HUES48 (cell line): Measurements from ENCODE around the gene CELA1.

ENCODE experiments used
- H3K27ac ChIP-seq: one replicate; pipeline ENCODE4 v1.7.0; 2013; ENCODE audit warnings: low read depth, low read length, inconsistent platforms
- H3K27me3 ChIP-seq: 2 replicates; pipeline ENCODE4 v1.6.1; 2013; ENCODE audit warnings: mild to moderate bottlenecking, low read length; ENCODE audit not compliant: control insufficient read depth, insufficient read depth
- H3K36me3 ChIP-seq: 2 replicates; pipeline ENCODE4 v1.6.1; 2013; ENCODE audit warnings: low read length; ENCODE audit not compliant: control insufficient read depth, insufficient read depth
- H3K4me1 ChIP-seq: 2 replicates; pipeline ENCODE4 v1.6.1; 2013; ENCODE audit warnings: mild to moderate bottlenecking, low read length; ENCODE audit not compliant: control insufficient read depth, insufficient read depth
- H3K4me3 ChIP-seq: 2 replicates; pipeline ENCODE4 v1.5.1; 2013; ENCODE audit warnings: mild to moderate bottlenecking, low read depth, low read length
- H3K9ac ChIP-seq: 2 replicates; pipeline ENCODE4 v1.6.1; 2013; ENCODE audit warnings: mild to moderate bottlenecking, low read depth, low read length, moderate library complexity
- H3K9me3 ChIP-seq: 2 replicates; pipeline ENCODE4 v1.6.1; 2013; ENCODE audit warnings: low read length; ENCODE audit not compliant: control insufficient read depth, insufficient read depth

Gene CELA1

DNA sequence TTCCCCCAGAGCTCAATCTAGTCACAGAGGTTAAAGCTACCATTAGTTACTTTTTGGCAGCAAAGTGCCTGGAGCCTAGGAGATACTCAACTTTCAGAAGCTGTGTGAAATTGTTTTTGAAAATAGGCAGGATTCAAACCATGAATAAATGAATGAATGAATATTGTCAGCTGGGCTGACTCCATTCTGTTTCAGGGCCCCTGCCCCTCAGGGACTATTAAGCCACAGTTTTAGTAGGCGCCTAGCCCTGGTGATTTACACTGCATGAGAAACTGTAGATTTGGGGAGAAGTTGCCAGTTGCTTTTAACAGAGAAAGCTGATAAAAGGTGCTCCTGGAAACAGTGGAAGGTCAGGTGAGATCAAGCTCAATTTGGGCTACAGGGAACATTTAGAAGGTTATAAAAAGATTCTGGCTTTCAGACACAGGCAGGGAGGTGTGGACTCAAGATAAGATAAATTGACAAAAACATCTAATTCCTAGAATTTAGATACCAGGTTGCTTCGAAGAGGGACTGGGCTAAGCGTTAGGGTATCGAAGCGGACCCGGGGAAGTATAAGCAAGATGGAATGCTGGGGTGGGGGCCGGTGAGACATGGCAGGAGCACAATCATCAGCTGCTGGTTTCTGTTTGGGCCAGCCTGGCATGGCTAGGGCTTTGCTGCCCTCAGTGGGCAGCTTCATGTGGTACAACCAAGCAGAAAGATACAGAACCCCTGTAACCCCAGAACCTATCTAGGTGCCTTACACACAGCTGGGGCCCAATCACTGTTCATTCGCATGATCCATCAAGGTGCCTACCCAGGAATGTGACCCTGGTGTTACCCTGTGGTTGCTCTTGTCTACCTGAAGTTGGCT, 14.9 kb upstream of the CELA1 start:
- H3K4me1 ChIP-seq: no peaks in the 10 kb centered on the region
- H3K9me3 ChIP-seq: no peaks in the 10 kb centered on the region
- H3K27ac ChIP-seq: no peak overlapping the region
- no peaks in the 10 kb centered on the region for H3K27me3 ChIP-seq
- H3K4me3 ChIP-seq: no peak overlapping the region
- H3K36me3 ChIP-seq: peaks cover 40% of the 10 kb centered on the region
- H3K9ac ChIP-seq: no peak overlapping the region

DNA sequence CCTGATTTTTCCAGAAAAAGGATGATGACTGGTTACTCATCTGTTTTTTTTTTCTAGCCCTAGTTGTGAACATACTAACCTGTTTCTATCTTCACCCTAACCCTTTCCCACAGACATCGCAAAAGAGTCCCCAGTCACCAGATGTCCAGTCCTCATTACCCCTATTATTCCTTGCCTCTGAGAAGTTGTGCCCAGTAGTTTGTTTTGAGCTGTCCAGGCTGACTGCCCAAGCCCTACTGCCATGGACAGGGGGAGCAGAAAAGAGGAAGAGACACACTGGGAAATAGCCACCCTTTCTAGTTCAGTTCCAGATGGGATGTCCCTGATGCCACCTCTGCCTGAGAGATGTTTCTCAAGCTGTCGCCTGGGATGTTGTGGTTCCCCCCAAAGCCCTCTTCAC, 13.8 kb upstream of the CELA1 start:
- Histone ChIP-seq H3K36me3 (peaks cover 43% of the 10 kb centered on the region), H3K9me3 (no peaks in the 10 kb centered on the region), H3K27me3 (no peaks in the 10 kb centered on the region), H3K4me1 (no peaks in the 10 kb centered on the region), H3K4me3 (no peak overlapping the region), H3K9ac (no peak overlapping the region), H3K27ac (no peak overlapping the region)

DNA sequence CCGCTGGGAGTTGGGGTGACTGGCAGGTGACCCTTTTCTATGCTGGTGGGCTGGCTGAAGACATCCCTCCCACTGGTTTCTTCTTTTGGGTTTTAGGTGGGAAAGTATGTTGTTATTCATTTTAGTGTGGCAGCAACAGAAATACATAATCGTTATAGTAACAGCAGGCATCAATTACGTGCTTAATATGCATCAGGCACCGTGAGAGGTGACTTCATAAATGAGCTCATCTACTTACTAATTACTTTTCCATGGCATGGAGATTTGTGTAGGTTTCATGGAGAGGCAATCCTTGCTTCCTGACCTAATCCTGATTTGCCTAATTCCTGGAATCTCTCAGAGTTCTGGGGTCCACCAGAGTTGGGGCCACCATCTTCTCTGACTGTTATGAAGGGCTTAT, 13.4 kb upstream of the CELA1 start:
- H3K4me1 ChIP-seq: no peaks in the 10 kb centered on the region
- H3K4me3 ChIP-seq: no peak overlapping the region
- H3K27ac ChIP-seq: no peak overlapping the region
- H3K27me3 ChIP-seq: no peaks in the 10 kb centered on the region
- H3K9ac ChIP-seq: no peak overlapping the region
- H3K9me3 ChIP-seq: no peaks in the 10 kb centered on the region
- H3K36me3 ChIP-seq: peaks cover 46% of the 10 kb centered on the region

DNA sequence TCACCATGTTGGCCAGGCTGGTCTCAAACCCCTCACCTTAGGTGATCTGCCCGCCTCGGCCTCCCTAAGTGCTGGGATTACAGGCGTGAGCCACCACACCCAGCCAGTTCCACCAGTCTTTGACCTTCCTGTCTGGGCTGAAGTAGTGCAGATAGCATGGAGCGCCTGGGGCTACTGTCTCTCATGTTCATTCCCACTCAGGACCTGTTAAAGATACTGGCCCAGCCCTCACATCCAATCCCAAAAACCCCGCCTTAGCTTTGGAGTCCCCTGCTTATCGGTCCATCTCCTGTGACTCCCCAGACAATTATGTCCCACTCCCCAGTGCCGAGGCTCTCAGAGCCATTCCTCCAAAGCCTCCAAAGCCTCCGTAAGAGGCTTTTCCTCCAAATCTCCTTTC, 12.0 kb upstream of the CELA1 start:
- Histone ChIP-seq H3K4me1 (no peaks in the 10 kb centered on the region), H3K27ac (no peak overlapping the region), H3K27me3 (no peaks in the 10 kb centered on the region), H3K9me3 (no peaks in the 10 kb centered on the region), H3K9ac (no peak overlapping the region), H3K4me3 (no peak overlapping the region), H3K36me3 (peaks cover 54% of the 10 kb centered on the region)

DNA sequence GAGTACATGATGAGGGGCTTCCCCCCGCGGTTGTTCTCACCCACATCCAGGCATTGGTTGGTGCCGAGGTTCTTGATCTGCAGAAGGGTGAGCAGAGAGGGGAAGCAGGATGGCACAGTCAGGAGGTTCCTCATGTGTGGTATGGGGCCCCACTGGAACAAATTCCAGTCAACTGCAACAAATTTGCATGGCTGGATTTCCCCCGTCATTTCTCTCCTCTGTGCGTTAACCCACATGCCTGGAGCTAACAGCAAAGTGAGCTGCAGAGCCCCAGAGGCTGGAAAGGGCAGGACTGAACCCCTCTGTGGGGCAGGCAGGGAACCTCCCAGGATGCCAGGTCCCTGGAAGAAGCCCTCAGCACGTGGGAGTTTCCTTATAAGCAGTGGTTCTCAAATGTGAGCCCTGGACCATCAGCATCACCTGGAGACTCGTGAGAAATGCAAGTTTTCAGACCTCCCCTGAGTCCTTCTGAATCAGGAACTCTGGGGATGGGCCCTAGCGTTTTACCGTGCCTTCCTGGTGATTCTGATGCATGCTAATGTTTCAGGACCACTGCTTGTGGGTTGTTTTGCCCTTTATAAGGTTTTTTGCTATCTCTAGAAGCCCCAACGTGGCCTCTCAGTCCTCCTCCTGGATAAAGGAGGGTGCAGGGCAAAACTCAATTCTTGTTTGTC, 11.0 kb upstream of the CELA1 start:
- Histone ChIP-seq H3K27ac (no peak overlapping the region), H3K9ac (no peak overlapping the region), H3K36me3 (peaks cover 50% of the 10 kb centered on the region), H3K9me3 (no peaks in the 10 kb centered on the region), H3K4me3 (no peak overlapping the region), H3K4me1 (no peaks in the 10 kb centered on the region), H3K27me3 (no peaks in the 10 kb centered on the region)

DNA sequence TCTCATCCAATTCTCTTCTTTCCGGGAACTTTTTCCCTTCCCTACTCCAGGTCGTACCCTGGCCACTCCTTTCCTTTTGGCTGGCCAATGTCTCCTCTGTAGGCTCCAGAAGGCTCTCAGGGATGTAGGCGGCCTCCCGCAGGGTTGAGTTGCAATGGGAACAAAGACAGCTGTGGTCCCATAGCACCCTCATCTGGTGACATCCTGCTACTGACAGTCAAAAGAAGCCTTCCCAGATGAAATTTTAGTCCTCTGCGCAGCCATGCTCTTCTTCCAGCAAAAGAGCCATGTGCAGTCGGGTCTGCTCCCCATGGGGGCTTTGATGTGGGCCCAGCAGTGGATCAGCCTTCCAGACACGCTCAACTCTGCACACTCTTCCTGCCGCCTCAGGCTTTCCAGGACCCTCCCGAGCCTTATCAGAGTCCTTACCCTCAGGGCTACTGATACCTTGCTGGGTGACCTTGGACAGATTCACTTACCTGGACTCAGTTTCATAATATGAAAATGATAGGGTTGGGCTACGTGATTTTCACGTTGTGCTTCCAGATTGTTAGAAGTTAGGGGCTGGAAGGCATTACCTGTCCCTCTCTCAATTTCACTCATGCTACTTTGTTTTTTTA, 5.5 kb upstream of the CELA1 start:
- no peak overlapping the region for H3K4me3 ChIP-seq
- H3K9ac ChIP-seq: no peak overlapping the region
- H3K4me1 ChIP-seq: 0 out of 2 replicates have a peak, but pooled peaks cover 3% of the 10 kb centered on the region
- no peaks in the 10 kb centered on the region for H3K27me3 ChIP-seq
- H3K27ac ChIP-seq: no peak overlapping the region
- peaks cover 17% of the 10 kb centered on the region for H3K36me3 ChIP-seq
- H3K9me3 ChIP-seq: no peaks in the 10 kb centered on the region

DNA sequence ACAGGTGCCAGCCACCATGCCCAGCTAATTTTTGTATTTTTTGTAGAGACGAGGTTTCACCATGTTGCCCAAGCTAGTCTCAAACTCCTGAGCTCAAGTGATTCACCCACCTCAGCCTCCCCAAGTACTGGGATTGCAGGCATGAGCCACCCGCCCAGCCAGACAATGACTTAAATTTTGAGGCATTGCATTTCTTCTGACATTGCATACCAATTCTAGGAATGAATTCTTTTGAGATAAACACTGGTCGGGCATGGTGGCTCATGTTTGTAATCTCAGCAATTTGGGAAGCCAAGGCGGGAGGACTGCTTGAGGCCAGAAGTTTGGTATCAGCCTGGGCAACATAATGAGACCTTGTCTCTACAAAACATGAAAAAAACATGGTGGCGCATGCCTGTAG, 2.5 kb upstream of the CELA1 start:
- H3K4me3 ChIP-seq: no peak overlapping the region
- no peak overlapping the region for H3K9ac ChIP-seq
- no peak overlapping the region for H3K27ac ChIP-seq

DNA sequence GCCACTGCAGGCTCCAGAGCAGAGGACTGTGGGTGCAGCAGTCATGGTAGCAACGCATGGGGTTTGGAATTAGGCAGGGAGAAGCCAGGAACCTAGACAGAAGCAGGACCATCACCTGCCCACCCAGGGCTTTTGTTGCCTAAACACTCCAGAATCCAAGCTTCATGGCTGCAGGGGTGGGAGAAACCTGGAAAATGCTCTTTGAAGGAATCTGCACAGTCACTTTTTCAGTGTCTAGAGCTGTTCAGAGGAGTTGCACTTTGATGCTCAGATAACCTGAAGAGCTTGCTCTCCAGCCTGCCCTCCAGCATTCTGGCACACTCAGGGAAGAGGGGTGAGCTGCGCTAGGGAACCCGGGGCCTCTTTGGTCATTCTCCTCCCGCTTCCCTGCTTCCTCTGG, 1.6 kb upstream of the CELA1 start:
- 0 out of 2 replicates have a peak, but pooled peaks cover 3% of the 10 kb centered on the region for H3K4me1 ChIP-seq
- H3K4me3 ChIP-seq: no peak overlapping the region
- no peak overlapping the region for H3K27ac ChIP-seq
- H3K9ac ChIP-seq: no peak overlapping the region
- no peaks in the 10 kb centered on the region for H3K27me3 ChIP-seq
- no peaks in the 10 kb centered on the region for H3K9me3 ChIP-seq
- no peaks in the 10 kb centered on the region for H3K36me3 ChIP-seq

More for the DNA sequence above, 2.5 kb upstream of the CELA1 start:
- H3K9me3 ChIP-seq: no peaks in the 10 kb centered on the region
- 0 out of 2 replicates have a peak, but pooled peaks cover 3% of the 10 kb centered on the region for H3K4me1 ChIP-seq
- no peaks in the 10 kb centered on the region for H3K27me3 ChIP-seq
- H3K36me3 ChIP-seq: peaks cover 2% of the 10 kb centered on the region; the same call in 1 of the 2 replicates

DNA sequence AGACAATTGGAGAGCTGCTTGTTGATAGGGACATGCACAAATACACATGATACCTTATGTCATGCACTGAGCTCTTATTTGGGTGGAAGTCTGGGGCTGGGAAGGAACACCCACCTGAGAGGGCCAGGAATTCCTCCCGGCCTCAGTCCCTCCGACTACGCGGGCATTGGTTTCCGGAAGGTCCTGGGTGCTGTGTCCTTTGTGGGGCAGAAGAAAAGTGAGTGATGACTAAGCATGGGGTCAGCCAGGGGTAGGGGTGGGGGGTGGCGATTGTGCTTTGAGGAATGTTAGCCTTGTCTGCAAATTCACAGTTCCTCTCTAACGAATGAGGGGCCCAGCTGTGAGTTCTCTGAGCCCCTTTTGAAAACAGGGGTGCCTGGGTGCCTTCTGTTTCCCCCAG, 798 bp downstream of the CELA1 start:
- no peak overlapping the region for H3K27ac ChIP-seq
- H3K9ac ChIP-seq: no peak overlapping the region
- H3K4me1 ChIP-seq: peaks cover 3% of the 10 kb centered on the region; the same call in 1 of the 2 replicates
- no peak overlapping the region for H3K4me3 ChIP-seq
- H3K27me3 ChIP-seq: no peaks in the 10 kb centered on the region
- no peaks in the 10 kb centered on the region for H3K9me3 ChIP-seq
- H3K36me3 ChIP-seq: no peaks in the 10 kb centered on the region

DNA sequence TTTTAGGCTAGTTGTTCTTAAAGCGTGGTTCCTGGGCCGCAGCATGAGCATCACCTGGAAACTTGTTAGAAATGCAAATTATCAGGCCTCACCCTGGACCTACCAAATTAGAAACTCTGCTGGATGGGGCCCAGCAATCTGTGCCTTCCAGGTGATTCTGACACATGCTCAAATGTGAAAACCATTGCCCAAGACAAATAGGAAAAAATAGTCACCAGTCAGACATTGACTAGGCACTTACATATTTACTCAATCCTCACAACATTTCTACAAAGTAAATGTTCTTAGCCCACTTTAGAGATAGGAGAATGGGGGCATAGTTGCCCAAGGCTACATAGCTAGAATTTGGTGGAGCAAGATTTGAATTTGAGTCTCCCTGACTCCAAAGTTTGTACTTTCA, 3.3 kb downstream of the CELA1 start:
- Histone ChIP-seq H3K9me3 (no peaks in the 10 kb centered on the region), H3K4me1 (peaks cover 3% of the 10 kb centered on the region; the same call in 1 of the 2 replicates), H3K27ac (no peak overlapping the region)

DNA sequence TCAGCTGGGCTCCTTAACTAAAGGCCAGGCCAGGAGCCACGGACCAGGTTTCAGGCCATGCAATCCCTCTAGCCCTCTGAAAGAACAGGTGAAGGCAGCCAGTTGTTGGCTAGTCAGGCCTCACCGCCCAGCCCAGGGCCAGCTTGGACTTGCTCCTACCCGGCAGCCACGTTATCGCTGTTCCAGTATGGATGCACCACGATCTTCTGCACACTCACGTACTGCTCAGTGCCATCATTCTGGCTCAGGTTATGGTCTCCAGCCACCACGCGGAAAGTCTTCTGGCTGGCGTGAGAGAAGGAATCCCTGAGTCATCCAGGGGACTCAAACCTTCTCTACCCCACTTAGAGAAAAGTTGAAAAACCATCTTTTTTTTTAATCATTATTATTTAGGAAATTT, 4.1 kb downstream of the CELA1 start:
- H3K4me3 ChIP-seq: no peak overlapping the region
- no peak overlapping the region for H3K9ac ChIP-seq
- H3K9me3 ChIP-seq: no peaks in the 10 kb centered on the region
- no peaks in the 10 kb centered on the region for H3K27me3 ChIP-seq
- H3K36me3 ChIP-seq: no peaks in the 10 kb centered on the region
- no peak overlapping the region for H3K27ac ChIP-seq
- peaks cover 3% of the 10 kb centered on the region; the same call in 1 of the 2 replicates for H3K4me1 ChIP-seq

More for the DNA sequence above, 3.3 kb downstream of the CELA1 start:
- no peak overlapping the region for H3K4me3 ChIP-seq
- H3K9ac ChIP-seq: no peak overlapping the region
- H3K36me3 ChIP-seq: no peaks in the 10 kb centered on the region
- no peaks in the 10 kb centered on the region for H3K27me3 ChIP-seq
